Neural crest cell (in vitro differentiated cells): ENCODE measurements around the gene CDH12. TPM values are rescaled to one million over a fixed set of nuclear protein-coding genes. Genes with fewer than 3 reads are reported as not detected.

Source experiments
- DNase-seq: peaks from one replicate; pipeline ENCODE4 v3.0.0; 2021; ENCODE audit warnings: low read depth, mixed read lengths, low spot score
- H3K27ac Mint-ChIP-seq: one replicate; pipeline ENCODE4 v1.8.0; 2021; ENCODE audit warnings: mild to moderate bottlenecking, mixed read lengths; ENCODE audit not compliant: unreplicated experiment
- H3K27me3 Mint-ChIP-seq: 2 replicates; pipeline ENCODE4 v1.8.0; 2021; ENCODE audit warnings: low read depth, mild to moderate bottlenecking, mixed read lengths
- H3K36me3 Mint-ChIP-seq: 2 replicates; pipeline ENCODE4 v1.8.0; 2021; ENCODE audit warnings: low read depth, mild to moderate bottlenecking, mixed read lengths
- H3K4me1 Mint-ChIP-seq: 2 replicates; pipeline ENCODE4 v1.8.0; 2021; ENCODE audit warnings: mixed read lengths
- H3K4me3 Mint-ChIP-seq: one replicate; pipeline ENCODE4 v1.8.0; 2021; ENCODE audit warnings: mild to moderate bottlenecking, mixed read lengths
- H3K9me3 Mint-ChIP-seq: 2 replicates; pipeline ENCODE4 v1.8.0; 2021; ENCODE audit warnings: mixed read lengths
- total RNA-seq: library from RNA; stranded (reverse); gene quantifications from 2 replicates; pipeline ENCODE4 v1.2.1, GENCODE V29; 2021
- TF ChIP-seq, protein P1 (sequence below): fragments of 200-600 bp; sonication (generic); conservative IDR thresholded peaks from 2 replicates; pipeline ENCODE4 v1.5.0; 2021; ENCODE audit warnings: antibody characterized with exemption, mild to moderate bottlenecking

CDH12 gene
- total RNA-seq, 1 donor from 2014 or later = 0.07 TPM

DNA sequence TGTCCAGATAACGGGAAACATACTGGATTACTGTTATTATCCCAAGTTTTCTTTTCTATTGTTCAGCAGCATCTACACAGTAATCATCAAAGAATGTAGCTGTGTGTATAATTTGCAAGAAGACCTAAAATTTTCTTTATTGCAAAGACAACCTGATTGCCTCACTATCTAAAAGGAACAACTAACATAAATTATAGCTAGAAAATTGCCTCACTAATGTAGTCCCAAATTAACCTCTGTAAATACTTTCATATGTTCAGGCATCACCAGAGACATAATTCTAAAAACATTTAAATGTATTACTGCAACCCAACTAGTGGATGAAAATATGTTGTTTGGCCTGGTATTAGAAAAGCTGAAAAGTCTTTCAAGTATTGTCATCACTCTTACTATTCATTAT is 275.4 kb downstream of the CDH12 start:
- Mint-ChIP-seq H3K27me3 (no peaks in the 10 kb centered on the region), H3K36me3 (no peaks in the 10 kb centered on the region), H3K4me3 (no peak overlapping the region), H3K9me3 (no peaks in the 10 kb centered on the region), H3K27ac (no peak overlapping the region), H3K4me1 (no peaks in the 10 kb centered on the region)
- TF ChIP-seq, protein P1, sequence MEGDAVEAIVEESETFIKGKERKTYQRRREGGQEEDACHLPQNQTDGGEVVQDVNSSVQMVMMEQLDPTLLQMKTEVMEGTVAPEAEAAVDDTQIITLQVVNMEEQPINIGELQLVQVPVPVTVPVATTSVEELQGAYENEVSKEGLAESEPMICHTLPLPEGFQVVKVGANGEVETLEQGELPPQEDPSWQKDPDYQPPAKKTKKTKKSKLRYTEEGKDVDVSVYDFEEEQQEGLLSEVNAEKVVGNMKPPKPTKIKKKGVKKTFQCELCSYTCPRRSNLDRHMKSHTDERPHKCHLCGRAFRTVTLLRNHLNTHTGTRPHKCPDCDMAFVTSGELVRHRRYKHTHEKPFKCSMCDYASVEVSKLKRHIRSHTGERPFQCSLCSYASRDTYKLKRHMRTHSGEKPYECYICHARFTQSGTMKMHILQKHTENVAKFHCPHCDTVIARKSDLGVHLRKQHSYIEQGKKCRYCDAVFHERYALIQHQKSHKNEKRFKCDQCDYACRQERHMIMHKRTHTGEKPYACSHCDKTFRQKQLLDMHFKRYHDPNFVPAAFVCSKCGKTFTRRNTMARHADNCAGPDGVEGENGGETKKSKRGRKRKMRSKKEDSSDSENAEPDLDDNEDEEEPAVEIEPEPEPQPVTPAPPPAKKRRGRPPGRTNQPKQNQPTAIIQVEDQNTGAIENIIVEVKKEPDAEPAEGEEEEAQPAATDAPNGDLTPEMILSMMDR = no peak
- DNase-seq = no peak

DNA sequence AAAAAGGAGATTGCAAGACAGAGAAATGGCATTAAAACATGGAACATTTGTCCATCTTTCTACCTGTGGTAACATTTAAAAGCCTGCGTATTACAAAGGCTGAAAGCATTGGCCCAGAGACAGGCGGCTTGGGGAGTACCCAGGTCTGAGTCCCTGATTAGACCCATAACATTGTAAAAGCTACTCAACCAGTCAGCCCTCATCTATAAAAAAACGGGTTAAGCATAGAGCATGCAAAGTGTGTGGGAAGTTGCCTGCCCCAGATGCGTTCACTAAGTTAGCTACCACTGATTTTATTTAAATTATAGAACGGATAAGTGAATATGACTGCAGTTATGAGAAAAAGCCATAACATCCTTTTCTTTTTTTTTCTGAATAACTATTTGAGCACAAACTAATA is 276.1 kb downstream of the CDH12 start:
- no peak for DNase-seq
- Mint-ChIP-seq H3K4me3 (no peak overlapping the region), H3K36me3 (no peaks in the 10 kb centered on the region)

DNA sequence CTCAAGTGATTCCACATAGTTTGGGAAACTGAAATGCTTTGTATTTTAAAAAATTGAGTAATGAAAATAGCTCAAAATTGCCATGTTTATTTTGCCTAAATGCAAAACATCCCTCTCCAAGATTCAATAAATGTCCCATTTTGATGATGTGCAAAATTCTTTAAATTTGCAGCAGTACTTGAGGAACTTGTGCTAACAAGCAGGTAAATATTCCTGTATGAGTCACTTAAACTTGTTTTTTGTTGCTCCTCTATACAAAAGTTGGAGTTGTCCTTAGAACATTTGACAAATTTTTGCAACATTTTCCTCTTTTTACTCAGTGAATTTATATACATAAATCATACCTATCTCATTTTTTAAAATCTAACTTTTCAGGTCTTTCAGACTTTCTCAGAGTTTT is 280.2 kb downstream of the CDH12 start:
- no peak overlapping the region for H3K27ac Mint-ChIP-seq
- no peaks in the 10 kb centered on the region for H3K4me1 Mint-ChIP-seq
- TF ChIP-seq, protein P1 = no peak
- peaks cover 2% of the 10 kb centered on the region for H3K9me3 Mint-ChIP-seq
- DNase-seq = no peak
- H3K36me3 Mint-ChIP-seq = no peaks in the 10 kb centered on the region
- no peaks in the 10 kb centered on the region for H3K27me3 Mint-ChIP-seq
- no peak overlapping the region for H3K4me3 Mint-ChIP-seq

More for the DNA sequence above, 276.1 kb downstream of the CDH12 start:
- H3K4me1 Mint-ChIP-seq = no peaks in the 10 kb centered on the region
- H3K27ac Mint-ChIP-seq = no peak overlapping the region
- H3K9me3 Mint-ChIP-seq = no peaks in the 10 kb centered on the region
- TF ChIP-seq, protein P1 = no peak
- no peaks in the 10 kb centered on the region for H3K27me3 Mint-ChIP-seq

DNA sequence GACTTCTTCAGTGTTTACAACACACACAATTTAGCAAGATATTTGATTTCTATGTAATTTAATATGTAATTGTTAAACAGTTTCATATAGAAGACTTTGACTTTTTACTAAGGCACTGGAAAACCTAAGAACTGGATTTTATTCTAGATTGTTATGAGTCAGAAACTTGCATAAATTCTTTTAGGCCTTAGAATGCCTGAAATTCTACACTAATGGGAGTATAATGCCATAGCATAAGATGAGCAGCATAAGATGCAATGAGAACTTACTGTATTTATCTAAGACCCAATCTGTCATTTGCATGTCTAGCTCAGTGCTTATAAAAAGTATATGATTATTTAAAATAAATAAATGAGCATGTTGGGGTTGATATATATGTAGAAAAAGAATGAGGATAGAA is 285.2 kb downstream of the CDH12 start:
- Mint-ChIP-seq H3K36me3 (no peaks in the 10 kb centered on the region), H3K27me3 (no peaks in the 10 kb centered on the region), H3K27ac (no peak overlapping the region), H3K4me3 (no peak overlapping the region), H3K4me1 (no peaks in the 10 kb centered on the region), H3K9me3 (peaks cover 2% of the 10 kb centered on the region)
- no peak for DNase-seq
- TF ChIP-seq, protein P1 = no peak

DNA sequence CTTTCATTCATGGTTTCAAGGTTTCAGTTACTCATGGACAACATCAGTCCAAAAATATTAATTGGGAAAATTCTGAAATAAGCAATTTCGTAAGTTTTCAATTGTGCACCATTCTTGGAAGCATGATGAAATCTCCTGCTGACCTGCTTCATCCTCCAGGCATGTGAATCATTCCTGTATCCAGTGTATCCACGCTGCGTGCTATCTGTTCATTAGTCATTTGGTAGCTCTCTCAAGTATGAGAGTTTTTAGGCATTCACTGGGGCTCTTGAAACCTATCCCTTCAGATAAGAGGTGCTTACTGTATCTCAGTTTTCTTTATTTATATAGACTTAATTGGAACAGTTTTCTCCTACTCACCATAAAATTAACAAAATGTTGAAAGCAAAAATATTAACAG is 293.0 kb downstream of the CDH12 start:
- Mint-ChIP-seq H3K4me3 (no peak overlapping the region), H3K36me3 (no peaks in the 10 kb centered on the region), H3K4me1 (no peaks in the 10 kb centered on the region), H3K27me3 (no peaks in the 10 kb centered on the region), H3K27ac (no peak overlapping the region), H3K9me3 (no peaks in the 10 kb centered on the region)
- TF ChIP-seq, protein P1 = no peak
- DNase-seq = no peak

DNA sequence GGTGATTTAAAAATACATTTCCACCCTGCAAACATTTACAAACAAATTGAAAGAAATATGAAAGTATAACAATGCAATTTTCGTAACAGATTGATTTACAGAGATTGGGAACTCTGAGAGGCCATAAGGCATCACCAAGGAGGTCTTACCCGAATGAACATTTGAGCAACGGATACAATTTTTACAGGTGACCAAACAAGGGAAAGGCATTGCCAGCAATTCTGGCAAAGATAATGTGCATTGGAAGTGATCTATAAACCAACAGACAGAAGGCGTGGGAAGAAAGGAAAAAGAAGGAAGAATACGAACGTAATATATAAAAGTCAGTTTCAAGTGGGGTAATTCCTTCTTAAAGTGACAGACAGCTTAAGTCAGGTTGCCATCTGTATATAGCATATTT is 295.9 kb downstream of the CDH12 start:
- no peaks in the 10 kb centered on the region for H3K27me3 Mint-ChIP-seq
- no peaks in the 10 kb centered on the region for H3K9me3 Mint-ChIP-seq
- H3K27ac Mint-ChIP-seq = no peak overlapping the region
- H3K4me1 Mint-ChIP-seq = no peaks in the 10 kb centered on the region
- TF ChIP-seq, protein P1 = no peak
- no peak for DNase-seq
- no peaks in the 10 kb centered on the region for H3K36me3 Mint-ChIP-seq
- no peak overlapping the region for H3K4me3 Mint-ChIP-seq
